CD4-positive, alpha-beta T cell (primary cell): ENCODE measurements around the gene MFF. TPM values are rescaled to one million over a fixed set of nuclear protein-coding genes. Genes with fewer than 3 reads are reported as not detected.

Experiments used
- ATAC-seq: fragments of 200-7000 bp; cut with Tn5 transposase; one replicate; pipeline ENCODE4 v1.10.0; 2022; ENCODE audit warnings: mild to moderate bottlenecking; ENCODE audit not compliant: poor library complexity
- CTCF ChIA-PET: fragments of 350-600 bp; sonication (Branson Sonifier 250); formaldehyde crosslinking; loops from one replicate; lab custom pipeline; 2021; ENCODE audit warnings: antibody characterized with exemption, inconsistent platforms; lab: Charles Lee
- POLR2A ChIA-PET: fragments of 350-600 bp; sonication (Branson Sonifier 250); formaldehyde crosslinking; loops from one replicate; lab custom pipeline; 2021; ENCODE audit warnings: antibody characterized with exemption, inconsistent platforms; lab: Charles Lee
- DNase-seq, 14 experiments: peaks; one replicate each; pipeline ENCODE4 v3.0.0-alpha.2; 2013 to 2020; ENCODE audit warnings: mixed read lengths in 2 of 14
- H3K27ac ChIP-seq, 2 donors: one replicate each; pipeline versions ENCODE4 v1.5.1 to v1.7.0; 2013; ENCODE audit warnings: low read length in 2 of 2, low read depth in 1 of 2, mild to moderate bottlenecking in 1 of 2
- H3K27me3 ChIP-seq, 2 experiments: 1 replicate in 1 of 2; 2 replicates in 1 of 2; pipeline versions ENCODE4 v1.6.1 to v1.7.0; 2013; ENCODE audit warnings: low read length in 2 of 2, control low read depth in 1 of 2, mild to moderate bottlenecking in 1 of 2, moderate library complexity in 1 of 2; ENCODE audit not compliant: insufficient read depth in 2 of 2, control insufficient read depth in 1 of 2
- H3K36me3 ChIP-seq: one replicate; pipeline ENCODE4 v1.6.1; 2013; ENCODE audit warnings: low read length, control low read depth; ENCODE audit not compliant: insufficient read depth
- H3K4me1 ChIP-seq: one replicate; pipeline ENCODE4 v1.6.1; 2013; ENCODE audit warnings: low read length, control low read depth; ENCODE audit not compliant: insufficient read depth
- H3K4me3 ChIP-seq: one replicate; pipeline ENCODE4 v1.5.1; 2013; ENCODE audit warnings: mild to moderate bottlenecking, low read length, moderate library complexity
- H3K9me3 ChIP-seq, 2 experiments: 1 replicate in 1 of 2; 2 replicates in 1 of 2; pipeline versions ENCODE4 v1.6.1 to v1.7.0; 2013; ENCODE audit warnings: low read length in 2 of 2, mild to moderate bottlenecking in 2 of 2, control low read depth in 1 of 2, moderate library complexity in 1 of 2; ENCODE audit not compliant: control insufficient read depth in 1 of 2, insufficient read depth in 1 of 2
- H3K27ac Mint-ChIP-seq: one replicate; pipeline ENCODE4 v1.8.0; 2020; ENCODE audit warnings: mixed read lengths
- H3K27me3 Mint-ChIP-seq: one replicate; pipeline ENCODE4 v1.8.0; 2021; ENCODE audit warnings: mixed read lengths
- H3K36me3 Mint-ChIP-seq: one replicate; pipeline ENCODE4 v1.8.0; 2021; ENCODE audit warnings: low read depth, mixed read lengths
- H3K4me1 Mint-ChIP-seq: one replicate; pipeline ENCODE4 v1.8.0; 2021; ENCODE audit warnings: low read depth, mixed read lengths
- H3K4me3 Mint-ChIP-seq: one replicate; pipeline ENCODE4 v1.8.0; 2020; ENCODE audit warnings: mild to moderate bottlenecking, mixed read lengths
- H3K9me3 Mint-ChIP-seq: one replicate; pipeline ENCODE4 v1.8.0; 2020; ENCODE audit warnings: mixed read lengths
- CTCF ChIP-seq: fragments of 200-600 bp; IDR thresholded peaks from one replicate; pipeline ENCODE4 v1.8.0; 2022; ENCODE audit warnings: antibody characterized with exemption, mild to moderate bottlenecking
- intact Hi-C, 2 experiments: fragments of 100-400 bp; cut with DNase I in 1 of 2; cut with micrococcal nuclease in 1 of 2; formaldehyde crosslinking; loops; one replicate each; pipeline versions ENCODE4 v1.15.1 to v1.9.0; 2023 to 2025; cut with DNase I, micrococcal nuclease
- total RNA-seq, 174 experiments: library from RNA in 2 of 174; stranded (reverse) in 2 of 174; gene quantifications; one replicate each; pipeline ENCODE4 v1.2.3 and lab custom pipeline; 2021 to 2026

Gene MFF
- total RNA-seq, 2 experiments from 2014 or later = 46.9 to 51.8 TPM

- Mint-ChIP-seq H3K36me3 (peaks cover 88% of the 10 kb centered on the region), H3K27me3 (no peaks in the 10 kb centered on the region), H3K27ac (no peak overlapping the region), H3K4me3 (no peak overlapping the region), H3K9me3 (no peaks in the 10 kb centered on the region), H3K4me1 (peaks cover 6% of the 10 kb centered on the region)
- no peak for ATAC-seq
- Histone ChIP-seq H3K4me3 (no peak overlapping the region), H3K36me3 (peaks cover 51% of the 10 kb centered on the region), H3K27ac (no peak overlapping the region), H3K9me3 (no peaks in the 10 kb centered on the region), H3K4me1 (no peaks in the 10 kb centered on the region), H3K27me3 (no peaks in the 10 kb centered on the region)
- intact Hi-C loops = no loop called here
- POLR2A ChIA-PET = interaction anchor here (1.2 kb wide), 1 partner anchor 11 kb away, joined by 4 read pairs; the partner anchor contains the start of gene MFF
- CTCF ChIA-PET = no interaction called here
- no peak for DNase-seq
- TF ChIP-seq CTCF = no peak
Measured at GRCh38 chr2:227335713-227336112, 10.7 kb downstream of the MFF start.

GRCh38 chr2:227337442-227337841 lies 12.4 kb downstream of the MFF start:
- Mint-ChIP-seq H3K27me3 (no peaks in the 10 kb centered on the region), H3K36me3 (peaks cover 86% of the 10 kb centered on the region), H3K9me3 (no peaks in the 10 kb centered on the region), H3K27ac (no peak overlapping the region), H3K4me1 (no peaks in the 10 kb centered on the region), H3K4me3 (no peak overlapping the region)
- H3K27me3 ChIP-seq = no peaks in the 10 kb centered on the region
- H3K27ac ChIP-seq = no peak overlapping the region
- ATAC-seq = no peak
- ChIA-PET CTCF (no interaction called here), POLR2A (no interaction called here)
- H3K9me3 ChIP-seq = no peaks in the 10 kb centered on the region
- DNase-seq = no peak
- no peaks in the 10 kb centered on the region for H3K4me1 ChIP-seq
- H3K36me3 ChIP-seq = peaks cover 40% of the 10 kb centered on the region
- no peak overlapping the region for H3K4me3 ChIP-seq
- intact Hi-C loops = no loop called here
- TF ChIP-seq CTCF = no peak

- no peaks in the 10 kb centered on the region for H3K4me1 ChIP-seq
- H3K36me3 ChIP-seq = peaks cover 29% of the 10 kb centered on the region
- CTCF ChIA-PET = no interaction called here
- H3K36me3 Mint-ChIP-seq = peaks cover 77% of the 10 kb centered on the region
- H3K9me3 ChIP-seq = no peaks in the 10 kb centered on the region
- no peaks in the 10 kb centered on the region for H3K27me3 Mint-ChIP-seq
- POLR2A ChIA-PET = no interaction called here
- TF ChIP-seq CTCF = no peak
- H3K27ac Mint-ChIP-seq = no peak overlapping the region
- H3K4me3 Mint-ChIP-seq = no peak overlapping the region
- intact Hi-C loops = no loop called here
- H3K4me1 Mint-ChIP-seq = no peaks in the 10 kb centered on the region
- no peak overlapping the region for H3K27ac ChIP-seq
- no peak for DNase-seq
- no peaks in the 10 kb centered on the region for H3K27me3 ChIP-seq
- H3K9me3 Mint-ChIP-seq = no peaks in the 10 kb centered on the region
- no peak for ATAC-seq
- no peak overlapping the region for H3K4me3 ChIP-seq
Measured at GRCh38 chr2:227339098-227339599, 14.1 kb downstream of the MFF start.
